GM21576 (cell line): ENCODE data around the gene CCDC15.
"Not testable (repeated sequence)": the region's sequence is repeated elsewhere in the genome, so short reads cannot be mapped to it uniquely, and the experiment has no call there.

Source experiments
- ATAC-seq: cut with Tn5 transposase; IDR thresholded peaks from one replicate; pipeline ENCODE4 v1.9.1; 2021; ENCODE audit warnings: mild to moderate bottlenecking, moderate library complexity; ENCODE audit not compliant: unreplicated experiment

The CCDC15 gene

GRCh38 chr11:125081098-125081798, 127.2 kb downstream of the CCDC15 start:
- ATAC-seq: no peak

GRCh38 chr11:125082040-125082439, 128.0 kb downstream of the CCDC15 start:
- no peak for ATAC-seq

- no peak for ATAC-seq
These were observed 128.8 kb downstream of the CCDC15 start for GRCh38 chr11:125082611-125083311.

DNA sequence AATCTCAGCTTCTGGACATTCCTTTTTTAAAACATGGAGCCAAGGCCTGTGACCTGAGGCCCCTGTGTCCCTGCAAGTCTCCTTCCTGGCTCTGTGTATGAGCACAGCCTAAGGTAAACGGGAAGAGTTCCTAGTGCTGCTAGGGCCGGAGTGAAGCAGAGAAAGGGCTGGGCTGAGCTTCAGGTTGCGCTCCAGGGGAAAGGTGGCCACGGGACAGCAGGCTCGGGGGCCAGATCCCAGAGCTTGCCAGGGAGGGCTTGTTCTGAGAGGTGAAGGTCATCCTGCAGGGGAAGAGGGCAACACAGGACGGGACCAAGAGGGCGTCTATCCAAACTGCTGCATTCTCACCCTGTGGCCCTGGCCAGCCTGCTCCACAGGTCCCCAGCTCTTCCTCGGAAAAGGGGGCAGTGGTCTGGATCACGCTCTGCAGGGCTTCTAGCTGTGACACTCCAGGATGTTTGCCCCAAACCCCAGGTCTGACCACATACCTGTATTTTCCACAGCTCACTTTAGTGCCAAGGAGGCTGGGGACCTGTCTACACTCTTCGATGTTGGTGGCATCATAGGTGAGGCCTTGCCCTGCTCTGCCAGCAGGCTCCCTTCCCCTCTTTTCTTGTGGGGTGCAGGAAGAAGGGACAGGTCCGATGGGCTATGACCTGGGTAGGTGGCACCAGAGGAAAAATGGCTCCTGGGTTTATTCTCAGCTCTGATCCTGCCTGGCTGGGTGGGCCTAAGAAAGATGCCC, 129.5 kb downstream of the CCDC15 start:
- no peak for ATAC-seq

- no peak for ATAC-seq
These were observed 130.0 kb downstream of the CCDC15 start for GRCh38 chr11:125084057-125084416.

- no peak for ATAC-seq
These were observed 130.8 kb downstream of the CCDC15 start for GRCh38 chr11:125084761-125085231.

DNA sequence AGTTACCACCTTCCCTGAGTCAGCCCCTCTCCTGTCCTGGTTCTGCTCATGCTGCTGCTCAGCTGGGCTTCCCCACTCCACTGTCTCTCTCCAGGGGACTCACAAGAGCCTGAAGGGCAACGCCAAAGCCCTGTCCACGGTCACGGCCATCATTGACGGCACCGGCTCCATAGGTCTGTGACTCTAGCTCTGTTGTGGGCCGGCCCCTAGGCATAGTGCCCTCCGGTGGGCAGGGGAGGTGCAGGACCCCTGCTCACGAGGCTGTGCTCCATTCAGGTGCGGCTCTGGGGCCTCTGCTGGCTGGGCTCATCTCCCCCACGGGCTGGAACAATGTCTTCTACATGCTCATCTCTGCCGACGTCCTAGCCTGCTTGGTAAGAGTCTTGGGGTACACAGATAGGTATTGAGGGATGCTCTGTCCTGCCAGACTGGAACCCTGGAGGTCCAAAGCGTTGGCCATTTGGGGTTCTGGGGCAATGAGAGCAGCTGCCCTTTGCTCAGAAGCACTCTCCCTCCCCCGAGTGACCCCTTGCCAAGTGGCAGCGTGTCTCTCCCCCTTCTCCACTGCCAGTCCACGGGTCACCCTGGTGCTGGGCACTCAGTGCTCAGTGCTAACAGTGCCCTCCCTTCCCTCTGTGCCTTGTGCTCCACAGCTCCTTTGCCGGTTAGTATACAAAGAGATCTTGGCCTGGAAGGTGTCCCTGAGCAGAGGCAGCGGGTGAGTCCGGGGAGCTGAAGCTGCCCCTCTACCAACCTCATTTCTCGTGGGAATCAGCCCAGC, 131.5 kb downstream of the CCDC15 start:
- no peak for ATAC-seq

DNA sequence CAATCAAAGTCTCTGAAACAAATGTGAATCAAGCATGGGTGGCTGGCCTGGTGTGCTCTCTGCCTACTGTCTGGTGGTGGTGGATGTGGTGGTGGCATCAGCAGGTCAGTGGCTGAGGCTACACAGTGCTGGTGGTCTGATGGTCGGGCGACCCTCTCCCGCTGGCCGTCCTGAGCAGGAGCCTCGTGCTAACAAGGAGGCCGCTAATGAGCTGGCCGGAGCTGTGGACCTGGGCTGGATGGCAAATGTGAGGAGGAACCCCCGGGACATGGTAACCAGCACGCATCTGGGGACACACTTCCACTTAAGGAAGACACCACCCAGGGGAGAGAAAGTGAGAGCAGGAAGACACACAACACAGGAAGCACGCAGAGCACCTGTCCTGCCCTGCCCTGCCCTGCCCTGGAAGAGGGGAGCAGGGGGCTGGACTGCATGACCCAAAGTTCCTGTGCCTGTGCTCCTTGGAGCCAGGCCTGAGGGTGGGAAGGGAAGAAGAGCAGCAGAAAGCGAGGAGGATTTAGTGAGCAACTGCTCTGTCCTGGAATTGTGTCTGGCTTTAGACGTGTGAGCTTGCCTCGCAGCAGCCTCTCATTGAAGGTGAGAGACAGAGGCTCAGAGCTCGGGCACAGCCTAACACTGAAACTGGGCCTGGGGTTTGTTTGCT, 132.8 kb downstream of the CCDC15 start:
- ATAC-seq: no peak

DNA sequence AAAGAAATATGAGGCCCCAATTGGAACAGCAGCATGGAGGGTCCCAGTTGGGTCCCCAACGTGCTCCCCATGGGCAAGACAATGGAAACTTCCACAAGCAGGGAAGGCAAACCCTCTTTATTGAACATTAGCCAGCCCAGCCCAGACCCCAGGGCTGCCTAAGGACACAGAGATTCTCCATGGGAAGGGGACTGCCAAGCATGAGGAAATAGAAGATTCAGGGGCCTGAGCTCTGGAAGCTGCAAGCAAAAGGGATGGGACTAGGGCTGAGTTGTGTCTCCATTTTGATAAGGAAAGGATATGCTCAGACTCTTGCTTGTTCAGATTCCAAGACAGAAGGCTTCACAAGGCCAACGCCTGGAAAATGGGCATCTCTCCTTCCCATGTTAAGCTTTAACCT, 134.1 kb downstream of the CCDC15 start:
- ATAC-seq: no peak

- ATAC-seq: no peak
These were observed 134.8 kb downstream of the CCDC15 start for GRCh38 chr11:125088576-125089455.

- not testable (repeated sequence) for ATAC-seq
These were observed 135.5 kb downstream of the CCDC15 start for GRCh38 chr11:125089481-125089880.

GRCh38 chr11:125090151-125090550, 136.1 kb downstream of the CCDC15 start:
- not testable (repeated sequence) for ATAC-seq

GRCh38 chr11:125090816-125091215, 136.8 kb downstream of the CCDC15 start:
- no peak for ATAC-seq
